ENCODE measurements around the gene SRA1.

GRCh38 chr5:140568443-140569063 is 11.3 kb upstream of the SRA1 start:
- no peak for TF ChIP-seq CTCF (IDR thresholded peaks at IDR 0.05)
- no peak for TF ChIP-seq POLR2AphosphoS5 (IDR thresholded peaks at IDR 0.05)

Data from transverse colon (tissue), 4 donors.